HUES6 (cell line): Measurements from ENCODE around the gene AKR7A3.

Source experiments
- H3K27ac ChIP-seq: 2 replicates; pipeline ENCODE4 v1.7.0; 2013; ENCODE audit warnings: low read depth, mild to moderate bottlenecking, low read length, inconsistent platforms
- H3K27me3 ChIP-seq: 2 replicates; pipeline ENCODE4 v1.6.1; 2013; ENCODE audit warnings: low read length; ENCODE audit not compliant: control insufficient read depth, insufficient read depth
- H3K36me3 ChIP-seq: 2 replicates; pipeline ENCODE4 v1.6.1; 2013; ENCODE audit warnings: low read length; ENCODE audit not compliant: control insufficient read depth, insufficient read depth
- H3K4me1 ChIP-seq: 2 replicates; pipeline ENCODE4 v1.6.1; 2013; ENCODE audit warnings: low read length; ENCODE audit not compliant: control insufficient read depth, insufficient read depth
- H3K4me3 ChIP-seq: 2 replicates; pipeline ENCODE4 v1.5.1; 2013; ENCODE audit warnings: low read depth, low read length
- H3K9ac ChIP-seq: one replicate; pipeline ENCODE4 v1.6.1; 2013; ENCODE audit warnings: mild to moderate bottlenecking, low read length
- H3K9me3 ChIP-seq: 2 replicates; pipeline ENCODE4 v1.6.1; 2013; ENCODE audit warnings: low read depth, low read length; ENCODE audit not compliant: control insufficient read depth, insufficient read depth

Gene AKR7A3

GRCh38 chr1:19328486-19328885, 39.9 kb upstream of the AKR7A3 start:
- Histone ChIP-seq H3K4me3 (no peak overlapping the region), H3K9ac (no peak overlapping the region), H3K9me3 (no peaks in the 10 kb centered on the region), H3K36me3 (peaks cover 54% of the 10 kb centered on the region), H3K27me3 (no peaks in the 10 kb centered on the region), H3K27ac (no peak overlapping the region), H3K4me1 (no peaks in the 10 kb centered on the region)

- H3K27ac ChIP-seq = no peak overlapping the region
- H3K9me3 ChIP-seq = no peaks in the 10 kb centered on the region
- H3K9ac ChIP-seq = no peak overlapping the region
- peaks cover 55% of the 10 kb centered on the region for H3K36me3 ChIP-seq
- no peak overlapping the region for H3K4me3 ChIP-seq
- H3K27me3 ChIP-seq = no peaks in the 10 kb centered on the region
- no peaks in the 10 kb centered on the region for H3K4me1 ChIP-seq
Observed at GRCh38 chr1:19327736-19328135, 39.2 kb upstream of the AKR7A3 start.

- H3K9me3 ChIP-seq = no peaks in the 10 kb centered on the region
- H3K27me3 ChIP-seq = no peaks in the 10 kb centered on the region
- no peak overlapping the region for H3K4me3 ChIP-seq
- no peak overlapping the region for H3K27ac ChIP-seq
- peaks cover 57% of the 10 kb centered on the region for H3K36me3 ChIP-seq
- no peaks in the 10 kb centered on the region for H3K4me1 ChIP-seq
- H3K9ac ChIP-seq = no peak overlapping the region
Observed at GRCh38 chr1:19327301-19327700, 38.7 kb upstream of the AKR7A3 start.

GRCh38 chr1:19326748-19327065, 38.1 kb upstream of the AKR7A3 start:
- Histone ChIP-seq H3K9me3 (no peaks in the 10 kb centered on the region), H3K9ac (no peak overlapping the region), H3K4me1 (no peaks in the 10 kb centered on the region), H3K27me3 (no peaks in the 10 kb centered on the region), H3K27ac (no peak overlapping the region), H3K36me3 (peaks cover 63% of the 10 kb centered on the region), H3K4me3 (no peak overlapping the region)

- H3K9ac ChIP-seq = no peak overlapping the region
- no peaks in the 10 kb centered on the region for H3K27me3 ChIP-seq
- H3K27ac ChIP-seq = no peak overlapping the region
- no peaks in the 10 kb centered on the region for H3K9me3 ChIP-seq
- H3K4me3 ChIP-seq = no peak overlapping the region
- peaks cover 65% of the 10 kb centered on the region for H3K36me3 ChIP-seq
- no peaks in the 10 kb centered on the region for H3K4me1 ChIP-seq
Observed at GRCh38 chr1:19325958-19326747, 37.6 kb upstream of the AKR7A3 start.

DNA sequence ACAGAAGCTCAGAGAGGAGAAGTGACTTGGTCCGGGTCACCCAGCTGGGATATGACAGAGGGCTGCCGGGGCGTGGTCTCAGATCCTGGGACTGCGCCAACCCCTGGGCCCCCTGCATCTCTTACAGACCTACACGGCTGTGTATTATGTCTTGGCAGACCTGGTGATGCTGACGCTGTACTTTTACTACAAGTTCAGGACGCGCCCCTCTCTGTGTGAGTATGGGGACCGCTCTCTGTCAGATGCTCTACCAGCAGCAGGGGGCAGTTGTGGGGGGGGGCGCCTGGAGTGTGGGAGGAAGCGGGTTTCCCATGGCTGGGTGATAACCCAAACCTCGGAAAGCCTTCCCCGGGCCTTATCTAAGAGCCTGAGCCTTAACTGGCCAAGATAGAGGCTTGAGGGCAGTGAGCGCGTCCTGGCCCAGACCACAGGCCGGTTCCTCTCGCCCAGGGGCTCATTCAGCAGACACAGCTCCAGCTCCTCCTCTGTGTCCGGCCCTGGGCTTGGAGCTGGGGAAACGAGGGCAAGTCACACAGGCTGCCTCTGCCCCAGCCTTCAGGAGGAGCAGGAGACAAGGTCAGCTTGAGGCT, 36.9 kb upstream of the AKR7A3 start:
- no peaks in the 10 kb centered on the region for H3K9me3 ChIP-seq
- no peaks in the 10 kb centered on the region for H3K27me3 ChIP-seq
- no peak overlapping the region for H3K4me3 ChIP-seq
- no peaks in the 10 kb centered on the region for H3K4me1 ChIP-seq
- peaks cover 65% of the 10 kb centered on the region for H3K36me3 ChIP-seq
- H3K27ac ChIP-seq = no peak overlapping the region
- H3K9ac ChIP-seq = no peak overlapping the region

DNA sequence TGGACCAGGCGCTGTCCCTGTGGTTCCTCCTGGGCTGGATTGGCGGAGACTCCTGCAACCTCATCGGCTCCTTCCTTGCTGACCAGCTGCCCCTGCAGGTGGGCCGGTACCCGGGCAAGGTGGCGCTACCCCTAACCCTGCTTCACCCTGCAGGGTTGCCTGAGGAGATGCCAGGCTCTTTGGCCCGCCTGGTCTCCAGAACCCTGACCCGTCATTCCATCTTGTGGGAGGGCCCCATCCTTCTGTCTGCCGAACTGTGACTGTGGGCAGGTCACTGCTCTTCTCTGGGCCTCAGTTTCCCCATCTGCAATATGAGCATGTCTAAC, 36.1 kb upstream of the AKR7A3 start:
- Histone ChIP-seq H3K4me1 (no peaks in the 10 kb centered on the region), H3K27ac (no peak overlapping the region), H3K9me3 (no peaks in the 10 kb centered on the region), H3K9ac (no peak overlapping the region), H3K4me3 (no peak overlapping the region), H3K36me3 (peaks cover 65% of the 10 kb centered on the region), H3K27me3 (no peaks in the 10 kb centered on the region)

GRCh38 chr1:19323987-19324664, 35.6 kb upstream of the AKR7A3 start:
- H3K36me3 ChIP-seq = peaks cover 67% of the 10 kb centered on the region
- no peak overlapping the region for H3K4me3 ChIP-seq
- no peaks in the 10 kb centered on the region for H3K4me1 ChIP-seq
- H3K27me3 ChIP-seq = no peaks in the 10 kb centered on the region
- H3K9ac ChIP-seq = no peak overlapping the region
- no peak overlapping the region for H3K27ac ChIP-seq
- H3K9me3 ChIP-seq = no peaks in the 10 kb centered on the region

DNA sequence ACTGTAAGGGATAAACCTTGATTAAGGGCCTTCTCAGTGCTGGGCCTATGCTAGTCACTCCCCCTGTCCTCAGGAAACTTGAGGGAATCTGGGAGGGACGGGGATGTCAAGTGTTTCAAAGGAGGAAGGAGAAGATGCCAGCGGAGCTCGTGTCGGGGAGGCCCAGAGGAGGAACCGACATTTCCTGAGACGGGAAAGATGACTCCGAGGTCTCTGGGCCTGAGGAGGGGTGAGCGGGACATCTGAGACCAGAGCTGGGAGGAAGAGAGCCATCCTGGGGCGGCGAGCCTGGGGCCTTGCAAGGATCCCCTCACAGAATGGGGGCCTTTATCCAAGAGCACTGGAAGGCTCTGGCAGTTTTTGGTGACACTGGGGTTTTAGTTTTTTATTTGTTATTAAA, 33.9 kb upstream of the AKR7A3 start:
- H3K9me3 ChIP-seq = no peaks in the 10 kb centered on the region
- no peaks in the 10 kb centered on the region for H3K27me3 ChIP-seq
- H3K36me3 ChIP-seq = peaks cover 65% of the 10 kb centered on the region
- no peaks in the 10 kb centered on the region for H3K4me1 ChIP-seq
- H3K9ac ChIP-seq = no peak overlapping the region
- H3K27ac ChIP-seq = no peak overlapping the region
- no peak overlapping the region for H3K4me3 ChIP-seq

GRCh38 chr1:19321071-19321470, 32.5 kb upstream of the AKR7A3 start:
- peaks cover 52% of the 10 kb centered on the region for H3K36me3 ChIP-seq
- H3K4me1 ChIP-seq = no peaks in the 10 kb centered on the region
- no peak overlapping the region for H3K9ac ChIP-seq
- H3K4me3 ChIP-seq = no peak overlapping the region
- no peaks in the 10 kb centered on the region for H3K27me3 ChIP-seq
- no peaks in the 10 kb centered on the region for H3K9me3 ChIP-seq
- no peak overlapping the region for H3K27ac ChIP-seq

GRCh38 chr1:19319196-19319595, 30.6 kb upstream of the AKR7A3 start:
- H3K9ac ChIP-seq = no peak overlapping the region
- H3K4me1 ChIP-seq = peaks cover 4% of the 10 kb centered on the region; the same call in 1 of the 2 replicates
- H3K9me3 ChIP-seq = no peaks in the 10 kb centered on the region
- no peaks in the 10 kb centered on the region for H3K27me3 ChIP-seq
- H3K27ac ChIP-seq = no peak overlapping the region
- H3K36me3 ChIP-seq = peaks cover 34% of the 10 kb centered on the region
- no peak overlapping the region for H3K4me3 ChIP-seq
